Gastroesophageal sphincter (tissue), 3 donors: ENCODE data around the gene ELOVL4.

Experiments
- POLR2A ChIP-seq, 2 donors: fragments of 450-650 bp; IDR thresholded peaks; one replicate each; pipeline ENCODE4 v1.6.1; 2017; ENCODE audit warnings: antibody characterized with exemption in 2 of 2, mild to moderate bottlenecking in 2 of 2, moderate library complexity in 1 of 2
- POLR2AphosphoS5 ChIP-seq: sonication (generic); formaldehyde crosslinking; IDR thresholded peaks from one replicate; pipeline ENCODE4 v1.6.1; 2017; ENCODE audit warnings: antibody characterized with exemption
- TF ChIP-seq, protein P1 (sequence below), 4 experiments: fragments of 200-600 bp in 2 of 4; fragments of 450-650 bp in 2 of 4; sonication (generic) in 1 of 4; IDR thresholded peaks; one replicate each; pipeline ENCODE4 v1.5.1; 2017 to 2019; ENCODE audit warnings: antibody characterized with exemption in 4 of 4, mild to moderate bottlenecking in 2 of 4, moderate library complexity in 2 of 4

DNA sequence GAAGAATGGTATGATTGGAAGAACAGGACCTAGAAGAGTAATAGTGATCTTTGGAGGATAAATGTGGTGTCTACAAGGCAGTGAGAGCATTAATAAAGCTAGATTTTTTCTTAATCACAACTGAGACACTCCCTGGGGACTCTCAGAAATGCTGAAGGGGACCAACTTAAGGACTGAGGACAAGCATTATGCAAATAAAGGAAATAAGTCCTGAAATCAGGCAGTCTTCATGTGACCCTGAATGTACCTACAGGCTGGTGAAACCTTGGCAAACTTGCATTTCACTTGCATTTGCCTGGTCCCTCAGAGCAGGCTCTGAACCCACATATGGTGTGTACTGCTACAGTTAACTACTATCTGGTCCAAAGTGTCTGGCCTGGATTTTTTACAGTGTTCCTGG, 37.8 kb upstream of the ELOVL4 start:
- TF ChIP-seq, protein P1, sequence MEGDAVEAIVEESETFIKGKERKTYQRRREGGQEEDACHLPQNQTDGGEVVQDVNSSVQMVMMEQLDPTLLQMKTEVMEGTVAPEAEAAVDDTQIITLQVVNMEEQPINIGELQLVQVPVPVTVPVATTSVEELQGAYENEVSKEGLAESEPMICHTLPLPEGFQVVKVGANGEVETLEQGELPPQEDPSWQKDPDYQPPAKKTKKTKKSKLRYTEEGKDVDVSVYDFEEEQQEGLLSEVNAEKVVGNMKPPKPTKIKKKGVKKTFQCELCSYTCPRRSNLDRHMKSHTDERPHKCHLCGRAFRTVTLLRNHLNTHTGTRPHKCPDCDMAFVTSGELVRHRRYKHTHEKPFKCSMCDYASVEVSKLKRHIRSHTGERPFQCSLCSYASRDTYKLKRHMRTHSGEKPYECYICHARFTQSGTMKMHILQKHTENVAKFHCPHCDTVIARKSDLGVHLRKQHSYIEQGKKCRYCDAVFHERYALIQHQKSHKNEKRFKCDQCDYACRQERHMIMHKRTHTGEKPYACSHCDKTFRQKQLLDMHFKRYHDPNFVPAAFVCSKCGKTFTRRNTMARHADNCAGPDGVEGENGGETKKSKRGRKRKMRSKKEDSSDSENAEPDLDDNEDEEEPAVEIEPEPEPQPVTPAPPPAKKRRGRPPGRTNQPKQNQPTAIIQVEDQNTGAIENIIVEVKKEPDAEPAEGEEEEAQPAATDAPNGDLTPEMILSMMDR (IDR thresholded peaks at IDR 0.05) = no peak
- no peak for TF ChIP-seq POLR2AphosphoS5
- TF ChIP-seq POLR2A (IDR thresholded peaks at IDR 0.05) = no peak
